Skeletal muscle cell (primary cell): ENCODE results near the gene WDR89.
A peak's percentile ranks its signal among the peaks of the same experiment; 100 is the strongest.
"Not testable (repeated sequence)": the region's sequence is repeated elsewhere in the genome, so short reads cannot be mapped to it uniquely, and the experiment has no call there.

ENCODE experiments used
- DNase-seq: peaks from one replicate; pipeline ENCODE4 v3.0.0-alpha.2; 2010; ENCODE audit warnings: low read depth
- H3K4me3 ChIP-seq: 2 replicates; pipeline ENCODE4 v1.5.1; 2011; ENCODE audit warnings: low read depth, mild to moderate bottlenecking, control low read depth, low read length, moderate library complexity

Gene WDR89

GRCh38 chr14:63656194-63656593 lies 14.5 kb upstream of the WDR89 start:
- no peak overlapping the region for H3K4me3 ChIP-seq
- DNase-seq: no peak

- DNase-seq: no peak
- H3K4me3 ChIP-seq: no peak overlapping the region
Observed at GRCh38 chr14:63654936-63655335, 13.3 kb upstream of the WDR89 start.

- H3K4me3 ChIP-seq: no peak overlapping the region
- no peak for DNase-seq
Observed at GRCh38 chr14:63654346-63654745, 12.7 kb upstream of the WDR89 start.

- H3K4me3 ChIP-seq: no peak overlapping the region
- no peak for DNase-seq
Observed at GRCh38 chr14:63652406-63652805, 10.7 kb upstream of the WDR89 start.

GRCh38 chr14:63650256-63650952 lies 8.7 kb upstream of the WDR89 start:
- no peak for DNase-seq
- H3K4me3 ChIP-seq: no peak overlapping the region

- DNase-seq: no peak
- no peak overlapping the region for H3K4me3 ChIP-seq
Observed at GRCh38 chr14:63647696-63648410, 6.2 kb upstream of the WDR89 start.

GRCh38 chr14:63644741-63645140 lies 3.1 kb upstream of the WDR89 start:
- H3K4me3 ChIP-seq: no peak overlapping the region

GRCh38 chr14:63642656-63643382 lies 1.1 kb upstream of the WDR89 start:
- no peak for DNase-seq
- peak overlapping the region; percentile 81 for H3K4me3 ChIP-seq

More at GRCh38 chr14:63644741-63645140, 3.1 kb upstream of the WDR89 start:
- no peak for DNase-seq

- DNase-seq: peak; percentile 86
- H3K4me3 ChIP-seq: peak overlapping the region; percentile 81
Observed at GRCh38 chr14:63642229-63642611, 549 bp upstream of the WDR89 start.

- no peak overlapping the region for H3K4me3 ChIP-seq
- no peak for DNase-seq
Observed at GRCh38 chr14:63638493-63638892, 3.2 kb downstream of the WDR89 start.

- not testable (repeated sequence) for DNase-seq, H3K4me3 ChIP-seq
Observed at GRCh38 chr14:63636094-63636635, 5.5 kb downstream of the WDR89 start.

GRCh38 chr14:63633801-63634200 lies 7.9 kb downstream of the WDR89 start:
- no peak overlapping the region for H3K4me3 ChIP-seq
- no peak for DNase-seq

- no peak overlapping the region for H3K4me3 ChIP-seq
- DNase-seq: no peak
Observed at GRCh38 chr14:63632932-63633514, 8.6 kb downstream of the WDR89 start.

GRCh38 chr14:63624701-63625100 lies 17.0 kb downstream of the WDR89 start:
- no peak for DNase-seq
- no peak overlapping the region for H3K4me3 ChIP-seq

- DNase-seq: no peak
- no peak overlapping the region for H3K4me3 ChIP-seq
Observed at GRCh38 chr14:63624203-63624602, 17.5 kb downstream of the WDR89 start.

GRCh38 chr14:63621975-63622374 lies 19.7 kb downstream of the WDR89 start:
- not testable (repeated sequence) for H3K4me3 ChIP-seq, DNase-seq

- no peak overlapping the region for H3K4me3 ChIP-seq
- no peak for DNase-seq
Observed at GRCh38 chr14:63616015-63616414, 25.7 kb downstream of the WDR89 start.

- H3K4me3 ChIP-seq: no peak overlapping the region
- DNase-seq: no peak
Observed at GRCh38 chr14:63614679-63615363, 26.9 kb downstream of the WDR89 start.

- no peak for DNase-seq
- H3K4me3 ChIP-seq: no peak overlapping the region
Observed at GRCh38 chr14:63611078-63611477, 30.6 kb downstream of the WDR89 start.
